Mammary epithelial cell (primary cell): ENCODE results near the gene SLC49A4.

Experiments
- CTCF ChIP-seq, 2 donors: IDR thresholded peaks in 1 of 2; conservative IDR thresholded peaks in 1 of 2; 2 replicates each; pipeline ENCODE4 v1.5.1; 2011 to 2012; ENCODE audit warnings: inconsistent platforms in 2 of 2, low read length in 2 of 2, mild to moderate bottlenecking in 2 of 2, control low read depth in 1 of 2, low read depth in 1 of 2; ENCODE audit not compliant: insufficient read depth in 1 of 2; ENCODE audit errors: extremely low read depth in 1 of 2
- EZH2 ChIP-seq: IDR thresholded peaks from 2 replicates; pipeline ENCODE4 v1.6.1; 2012; ENCODE audit warnings: low read length, inconsistent platforms, borderline replicate concordance

GRCh38 chr3:122828281-122828680 lies 33.4 kb downstream of the SLC49A4 start:
- TF ChIP-seq EZH2 (no peak), CTCF (conservative IDR thresholded peaks at IDR 0.05 in 1 of 2, IDR thresholded peaks at IDR 0.05 in 1 of 2; ENCODE audit: extremely low read depth in 1 of 2, insufficient read depth in 1 of 2, low read depth in 1 of 2, low read length in 2 of 2) (no peak)
